ENCODE data around the gene SCGB1C1. TPM values are rescaled to one million over a fixed set of nuclear protein-coding genes. Genes with fewer than 3 reads are reported as not detected.
A peak's percentile ranks its signal among the peaks of the same experiment; 100 is the strongest.
"Not testable (repeated sequence)": the region's sequence is repeated elsewhere in the genome, so short reads cannot be mapped to it uniquely, and the experiment has no call there.

The SCGB1C1 gene
- total RNA-seq (2014; rRNA removed): not detected in 2 replicates
- not detected for polyA plus RNA-seq (2012)

- not testable (repeated sequence) for DNase-seq (ENCODE audit: low read depth)
Observed at GRCh38 chr11:192674-193128, at the start of gene SCGB1C1. TSS of gene SCGB1C1 (plus strand) at chr11:193078. CDS start at chr11:193100, 22 bp downstream.

GRCh38 chr11:180242-180641 lies 12.6 kb upstream of the SCGB1C1 start:
- not testable (repeated sequence) for DNase-seq (ENCODE audit: low read depth)

DNA sequence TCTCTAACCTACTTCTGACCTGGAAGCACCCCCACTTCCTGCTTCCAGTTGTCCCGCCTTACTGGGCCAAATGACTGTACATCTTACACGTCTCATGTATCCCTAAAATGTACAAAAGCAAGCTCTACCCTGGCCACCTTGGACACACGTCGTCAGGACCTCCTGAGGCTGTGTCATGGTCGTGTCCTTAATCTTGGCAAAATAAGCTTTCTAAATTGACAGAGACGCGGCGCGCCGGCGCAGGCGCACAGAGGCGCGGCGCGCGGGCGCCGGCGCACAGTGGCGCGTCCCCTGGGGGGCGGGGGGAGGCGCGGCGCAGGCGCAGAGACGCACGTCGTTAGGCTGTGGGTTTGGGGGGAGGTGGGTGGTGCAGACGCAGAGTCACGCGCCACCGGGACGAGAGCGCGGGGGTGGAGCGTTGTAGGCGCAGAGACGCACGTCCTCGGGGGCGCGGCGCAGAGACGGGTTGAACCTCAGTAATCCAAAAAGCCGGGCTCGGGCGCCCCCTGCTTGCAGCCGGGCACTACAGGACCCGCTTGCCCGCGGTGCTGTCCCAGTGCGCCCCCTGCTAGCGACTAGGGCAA lies 3.6 kb upstream of the SCGB1C1 start:
- not testable (repeated sequence) for DNase-seq (ENCODE audit: low read depth)

DNA sequence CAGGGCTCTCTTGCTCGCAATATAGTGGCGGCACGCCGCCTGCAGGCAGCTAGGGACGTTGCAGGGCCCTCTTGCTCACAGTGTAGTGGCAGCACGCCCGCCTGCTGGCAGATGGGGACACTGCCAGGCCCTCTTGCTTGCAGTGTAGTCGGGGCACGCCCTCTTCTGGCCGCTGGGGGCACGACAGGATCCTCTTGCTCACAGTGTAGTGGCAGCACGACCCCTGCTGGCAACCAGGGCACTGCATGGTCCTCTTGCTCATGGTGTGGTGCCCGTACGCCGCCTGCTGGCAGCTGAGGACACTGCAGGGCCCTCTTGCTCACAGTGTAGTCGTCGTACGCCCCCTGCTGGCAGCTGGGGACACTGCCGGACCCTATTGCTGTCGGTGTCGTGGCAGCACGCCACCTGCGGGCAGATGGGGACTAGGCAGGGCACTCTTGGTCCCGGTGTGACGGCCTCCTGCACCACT lies 3.0 kb upstream of the SCGB1C1 start:
- not testable (repeated sequence) for DNase-seq (ENCODE audit: low read depth)

DNA sequence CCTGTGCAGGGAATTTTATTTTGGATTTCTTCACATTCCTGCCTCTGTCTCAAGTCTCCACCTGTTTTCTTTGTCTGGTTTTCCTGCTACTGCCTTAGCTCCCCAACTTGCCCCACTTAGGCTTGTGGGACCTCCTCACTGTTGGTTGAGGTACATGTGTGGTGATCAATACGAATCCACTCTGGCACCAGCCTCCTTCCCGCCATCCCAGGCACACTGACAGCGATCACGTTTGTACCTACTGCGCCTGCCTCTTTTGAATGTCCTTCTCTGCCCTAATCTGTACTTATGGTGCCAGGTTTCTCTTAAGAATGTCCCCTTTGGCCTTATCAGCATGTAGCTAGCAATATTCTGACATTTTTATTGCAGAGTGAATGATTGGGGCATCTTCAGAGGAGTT lies 2.3 kb upstream of the SCGB1C1 start:
- DNase-seq (ENCODE audit: low read depth): not testable (repeated sequence)

DNA sequence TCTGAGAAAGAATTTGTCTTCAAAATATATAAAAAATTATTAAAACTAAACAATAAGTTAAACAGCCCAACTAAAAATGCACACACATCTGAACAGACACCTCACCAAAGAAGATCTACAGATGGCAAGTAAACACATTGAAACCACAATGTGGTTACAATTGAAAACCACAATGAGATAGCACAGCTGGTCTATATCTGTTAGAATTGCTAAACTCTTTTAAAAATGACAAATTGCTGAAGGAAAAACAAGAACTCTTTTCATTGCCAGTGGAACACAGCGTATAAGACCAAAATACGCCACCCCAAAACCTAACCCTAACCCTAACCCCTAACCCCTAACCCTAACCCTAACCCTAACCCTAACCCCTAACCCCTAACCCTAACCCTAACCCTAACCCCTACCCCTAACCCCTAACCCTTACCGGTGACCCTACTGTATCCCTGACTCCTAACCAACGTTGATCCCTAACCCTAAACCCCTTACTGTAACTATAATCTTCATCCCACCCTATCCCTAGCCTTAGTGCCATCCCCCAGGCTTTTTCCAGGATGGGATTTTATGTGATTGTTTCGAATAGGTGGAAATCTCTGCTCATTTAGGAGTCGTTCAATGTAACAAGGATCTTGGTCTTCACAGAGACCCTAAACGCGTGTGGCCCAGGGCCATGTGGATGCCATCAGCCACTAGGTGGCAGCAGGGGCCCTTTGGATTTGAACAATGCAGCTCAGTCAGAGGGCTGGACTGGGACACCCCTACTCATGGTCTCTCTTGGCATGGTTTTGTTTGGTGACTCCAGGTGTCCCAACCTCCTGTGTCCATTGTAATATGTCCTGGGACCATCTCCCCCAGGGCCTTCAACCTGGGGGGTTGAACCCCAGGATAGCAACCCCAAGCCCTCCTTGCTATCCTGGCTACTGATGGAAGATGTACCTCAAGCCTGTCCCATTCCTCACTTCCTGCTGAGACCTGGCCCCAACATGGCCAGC lies 1.1 kb upstream of the SCGB1C1 start:
- DNase-seq (ENCODE audit: low read depth): not testable (repeated sequence)

- not testable (repeated sequence) for DNase-seq (ENCODE audit: low read depth)
Observed at GRCh38 chr11:193481-193880, 603 bp downstream of the SCGB1C1 start.

- DNase-seq (ENCODE audit: low read depth): no peak
Observed at GRCh38 chr11:196786-197731, 4.2 kb downstream of the SCGB1C1 start.

DNA sequence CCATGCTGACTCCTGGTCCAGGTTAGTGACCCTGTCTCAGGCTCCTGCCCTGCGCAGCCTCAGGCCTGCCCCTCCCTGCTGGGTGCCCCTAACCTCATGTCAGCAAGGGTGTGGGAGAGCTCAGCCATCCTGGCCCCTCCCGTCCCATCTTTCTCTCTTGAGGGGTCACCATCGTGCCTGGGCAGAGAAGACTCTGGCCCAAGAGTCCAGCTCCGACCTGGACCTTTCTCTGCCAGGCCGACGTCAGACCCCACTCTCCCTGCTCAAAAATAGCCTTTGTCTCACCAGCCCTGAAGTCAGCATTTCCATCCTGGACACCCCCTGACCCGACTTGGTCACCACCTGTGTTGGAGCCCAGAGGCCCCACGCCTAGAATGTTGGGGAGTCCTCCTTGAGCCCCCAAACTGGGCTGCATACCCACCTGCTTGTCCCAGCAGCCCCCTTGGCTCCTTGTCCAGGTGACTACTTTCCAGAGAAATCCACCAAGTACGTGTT lies 4.9 kb downstream of the SCGB1C1 start:
- DNase-seq (ENCODE audit: low read depth): no peak

- no peak for DNase-seq (ENCODE audit: low read depth)
Observed at GRCh38 chr11:198236-198806, 5.4 kb downstream of the SCGB1C1 start.

GRCh38 chr11:199004-199581 lies 6.2 kb downstream of the SCGB1C1 start:
- no peak for DNase-seq (ENCODE audit: low read depth)

DNA sequence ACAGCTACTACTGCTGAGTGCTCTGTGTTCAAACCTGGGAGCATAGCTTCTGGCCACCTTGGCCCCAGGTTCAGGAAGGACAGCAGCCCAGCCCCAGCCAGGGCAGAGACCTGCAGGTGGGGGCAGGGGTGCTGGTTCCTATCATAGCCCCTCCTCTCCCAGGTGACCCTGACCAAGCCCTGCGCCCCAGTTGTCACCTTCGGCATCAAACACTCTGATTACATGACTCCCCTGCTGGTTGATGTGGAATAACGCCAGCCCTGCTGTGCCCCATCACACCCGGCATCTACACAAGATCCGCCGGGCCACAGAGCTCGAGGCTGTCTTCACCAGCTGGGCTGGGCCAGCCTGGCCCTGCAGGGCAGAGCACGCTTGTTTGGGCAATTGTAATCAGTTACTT lies 6.9 kb downstream of the SCGB1C1 start:
- DNase-seq (ENCODE audit: low read depth): no peak

- no peak for DNase-seq (ENCODE audit: low read depth)
Observed at GRCh38 chr11:200224-201003, 7.5 kb downstream of the SCGB1C1 start.

- DNase-seq (ENCODE audit: low read depth): no peak
Observed at GRCh38 chr11:201966-202365, 9.1 kb downstream of the SCGB1C1 start.

GRCh38 chr11:202490-202889 lies 9.6 kb downstream of the SCGB1C1 start:
- no peak for DNase-seq (ENCODE audit: low read depth)

DNA sequence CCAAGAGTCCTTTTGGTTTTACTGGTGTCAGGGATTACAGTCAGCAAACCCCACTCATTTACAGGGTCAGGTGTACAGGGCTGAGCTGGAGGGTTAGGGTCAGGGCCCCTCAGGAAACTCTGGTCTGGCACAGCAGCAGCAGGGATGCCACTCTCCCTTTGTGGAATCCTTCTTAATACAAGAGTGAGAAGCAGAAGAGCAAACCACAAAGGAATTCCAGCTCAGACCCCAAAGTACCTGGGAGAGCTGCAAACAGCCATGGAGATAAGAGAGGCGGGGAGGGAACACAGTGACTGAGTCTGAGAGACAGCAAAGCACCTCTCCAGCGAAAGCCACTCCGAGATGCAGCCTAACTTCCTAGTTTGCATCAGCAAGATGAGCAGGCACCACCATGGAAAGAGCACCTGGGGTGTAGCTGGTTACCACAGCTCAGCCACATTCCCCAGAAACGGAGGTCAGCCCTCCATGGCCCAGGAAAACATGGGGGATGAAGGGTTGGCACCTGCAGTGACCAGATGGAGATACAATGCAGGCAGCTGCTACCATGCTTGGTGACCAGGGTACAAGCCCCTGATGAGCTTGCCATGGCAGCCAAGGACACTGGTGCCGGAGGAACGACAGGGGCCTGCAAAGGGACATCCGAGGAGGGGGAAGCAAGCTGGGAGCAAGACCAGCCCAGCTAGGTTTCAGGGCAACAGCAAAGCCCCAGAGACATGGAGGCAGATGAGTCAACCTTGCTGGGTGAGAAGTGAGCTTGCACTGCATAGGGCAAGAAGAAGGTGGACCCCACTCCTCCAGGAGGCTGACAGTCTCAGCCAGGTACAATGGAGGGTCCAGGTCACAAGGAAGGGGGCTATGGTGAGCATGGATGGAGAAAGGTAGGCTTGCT lies 10.4 kb downstream of the SCGB1C1 start:
- DNase-seq (ENCODE audit: low read depth): no peak

- DNase-seq (ENCODE audit: low read depth): peak; percentile 16
Observed at GRCh38 chr11:203945-204586, 11.2 kb downstream of the SCGB1C1 start.

DNA sequence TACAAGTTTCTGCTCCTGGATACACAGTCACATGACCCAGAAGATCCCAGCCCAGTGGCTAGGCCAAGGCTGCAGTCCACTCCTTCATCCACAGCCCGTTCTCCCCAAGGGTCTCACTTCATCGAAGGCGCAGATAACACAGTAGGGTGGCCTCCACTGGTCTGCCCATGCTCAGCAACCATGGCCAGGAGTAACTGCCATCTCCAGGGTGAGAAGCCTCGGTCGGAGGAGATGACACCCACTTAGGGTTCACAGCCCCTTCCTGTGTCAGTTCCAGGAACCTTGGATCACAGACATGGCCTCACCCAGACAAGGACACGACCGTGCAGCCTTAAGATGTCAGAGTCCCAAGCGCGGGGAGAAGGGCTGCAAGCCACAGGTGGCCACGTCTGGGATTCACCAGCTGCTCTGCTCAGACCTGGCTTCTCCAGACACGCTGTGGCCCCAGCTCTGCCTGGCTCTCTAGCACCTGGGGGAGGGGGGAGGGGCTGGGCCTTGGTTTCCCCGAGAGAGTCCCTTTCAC lies 11.8 kb downstream of the SCGB1C1 start:
- DNase-seq (ENCODE audit: low read depth): no peak

All from LHCN-M2 (cell line).